ENCODE data around the gene HTRA1.

- TF ChIP-seq CTCF (IDR thresholded peaks at IDR 0.05 in 8 of 11, conservative IDR thresholded peaks at IDR 0.05 in 3 of 11) = no peak
- no peak for TF ChIP-seq POLR2AphosphoS5 (IDR thresholded peaks at IDR 0.05)
- TF ChIP-seq POLR2A (IDR thresholded peaks at IDR 0.05) = no peak
These were observed 23.1 kb downstream of the HTRA1 start for GRCh38 chr10:122484276-122485060.
